GM13977 (cell line): ENCODE measurements around the gene FMC1.

Experiments
- DNase-seq: peaks from one replicate; pipeline ENCODE4 v3.0.0; 2012; ENCODE audit warnings: low spot score
- CTCF ChIP-seq: IDR thresholded peaks from 2 replicates; pipeline ENCODE4 v1.5.1; 2012; ENCODE audit warnings: mild to moderate bottlenecking, control low read depth; ENCODE audit not compliant: insufficient read depth; ENCODE audit errors: extremely low read depth, missing control alignments
- in situ Hi-C: fragments of 300-500 bp; cut with MboI; formaldehyde crosslinking; loops from one replicate; pipeline ENCODE4 v1.12.0; 2022; ENCODE audit warnings: low sequenced_read_pairs, low pct_unique_long_range_greater_than_20kb, mixed read lengths, inconsistent platforms; ENCODE audit not compliant: unreplicated experiment

Gene FMC1

GRCh38 chr7:139341058-139341775 lies at the start of gene FMC1:
Gene FMC1, plus strand, starts transcription at chr7:139341337. Its CDS starts 48 bp downstream, at chr7:139341385.
- peak; percentile 80 for DNase-seq
- in situ Hi-C loops = no loop called here
- peak; percentile 45 for TF ChIP-seq CTCF

- in situ Hi-C loops = no loop called here
- no peak for DNase-seq
- no peak for TF ChIP-seq CTCF
Observed at GRCh38 chr7:139292821-139293220, 48.3 kb upstream of the FMC1 start.

GRCh38 chr7:139293534-139293933 lies 47.6 kb upstream of the FMC1 start:
- DNase-seq = no peak
- no peak for TF ChIP-seq CTCF
- in situ Hi-C loops = no loop called here

GRCh38 chr7:139294241-139294640 lies 46.9 kb upstream of the FMC1 start:
- TF ChIP-seq CTCF = no peak
- in situ Hi-C loops = no loop called here
- DNase-seq = no peak

- TF ChIP-seq CTCF = no peak
- in situ Hi-C loops = no loop called here
Observed at GRCh38 chr7:139294951-139295575, 46.1 kb upstream of the FMC1 start.

GRCh38 chr7:139297795-139298194 lies 43.3 kb upstream of the FMC1 start:
- in situ Hi-C loops = no loop called here
- no peak for DNase-seq
- TF ChIP-seq CTCF = no peak

More at GRCh38 chr7:139294951-139295575, 46.1 kb upstream of the FMC1 start:
- no peak for DNase-seq
